HCT116 (cell line): Measurements from ENCODE around the gene ZNF319. TPM values are rescaled to one million over a fixed set of nuclear protein-coding genes. Genes with fewer than 3 reads are reported as not detected.

Source experiments
- ATAC-seq: fragments of 200-7000 bp; cut with Tn5 transposase; 2 replicates; pipeline ENCODE4 v1.9.1; 2020; ENCODE audit warnings: mild to moderate bottlenecking, moderate library complexity
- BruUV-seq: library from RNA; stranded (reverse); fragments of 400-500 nt; replicated peaks from 2 replicates; lab custom pipeline; 2021; lab: Mats Ljungman, UMichigan
- CTCF ChIA-PET: fragments of 300-600 bp; sonication (Branson Sonifier 250); formaldehyde crosslinking; loops from one replicate; lab custom pipeline; 2021; ENCODE audit warnings: antibody characterized with exemption; lab: Charles Lee
- POLR2A ChIA-PET: fragments of 300-600, 350-600 bp; sonication (Branson Sonifier 250); formaldehyde crosslinking; loops from one replicate; lab custom pipeline; 2021; ENCODE audit warnings: antibody characterized with exemption; lab: Charles Lee
- RAD21 ChIA-PET, 2 experiments: fragments of 300-600 bp; sonication (Branson Sonifier 250); formaldehyde crosslinking; loops; one replicate each; lab custom pipeline; 2023; ENCODE audit warnings: low total read pairs in 2 of 2; ENCODE audit not compliant: uncharacterized antibody in 2 of 2, unreplicated experiment in 2 of 2, low non-redundant PET in 1 of 2; lab: Charles Lee
- DNase-seq: peaks from one replicate; pipeline ENCODE4 v3.0.0-alpha.2; 2010; ENCODE audit warnings: low read depth, low spot score
- H2AFZ ChIP-seq: fragments of 200-600 bp; shearing (Covaris generic), sonication (generic); 2 replicates; pipeline ENCODE4 v1.6.1; 2017; ENCODE audit warnings: low read depth, mixed run types, mixed read lengths, antibody characterized with exemption, low read length; ENCODE audit not compliant: poor library complexity, severe bottlenecking
- H3K27ac ChIP-seq: 2 replicates; pipeline ENCODE4 v1.5.1; 2012; ENCODE audit warnings: low read depth, low read length
- H3K27me3 ChIP-seq: fragments of 200-600 bp; sonication (generic); 2 replicates; pipeline ENCODE4 v1.6.1; 2016; ENCODE audit warnings: mixed run types, low read length, mixed read lengths; ENCODE audit not compliant: insufficient read depth
- H3K36me3 ChIP-seq, 2 experiments: fragments of 200-500 bp in 1 of 2; fragments of 200-600 bp in 1 of 2; sonication (Bioruptor generic) in 1 of 2; sonication (generic) in 1 of 2; 2 replicates each; pipeline versions ENCODE4 v1.5.1 to v1.6.1; 2014 to 2016; ENCODE audit warnings: low read length in 2 of 2, inconsistent platforms in 1 of 2, mixed read lengths in 1 of 2, mixed run types in 1 of 2; ENCODE audit not compliant: insufficient read depth in 2 of 2, control insufficient read depth in 1 of 2
- H3K4me1 ChIP-seq, 2 experiments: fragments of 200-600 bp in 1 of 2; sonication (generic) in 1 of 2; 2 replicates each; pipeline versions ENCODE4 v1.5.1 to v1.6.1; 2012 to 2017; ENCODE audit warnings: low read length in 2 of 2, inconsistent platforms in 1 of 2, mild to moderate bottlenecking in 1 of 2, mixed read lengths in 1 of 2, mixed run types in 1 of 2, moderate library complexity in 1 of 2; ENCODE audit not compliant: insufficient read depth in 2 of 2, control insufficient read depth in 1 of 2
- H3K4me2 ChIP-seq: fragments of 200-600 bp; sonication (generic); 2 replicates; pipeline ENCODE4 v1.6.1; 2017; ENCODE audit warnings: mixed run types, low read length, mixed read lengths
- H3K4me3 ChIP-seq, 2 experiments: fragments of 200-600 bp in 1 of 2; sonication (generic) in 1 of 2; replicated peaks in 1 of 2; 2 replicates each; pipeline ENCODE4 v1.5.1; 2011 to 2016; ENCODE audit warnings: low read length in 2 of 2, control low read depth in 1 of 2, low read depth in 1 of 2, mild to moderate bottlenecking in 1 of 2, mixed read lengths in 1 of 2, mixed run types in 1 of 2
- H3K79me2 ChIP-seq: fragments of 200-600 bp; sonication (generic); 2 replicates; pipeline ENCODE4 v1.6.1; 2017; ENCODE audit warnings: mild to moderate bottlenecking, mixed run types, low read length, moderate library complexity, mixed read lengths; ENCODE audit not compliant: insufficient read depth
- H3K9ac ChIP-seq: fragments of 200-600 bp; sonication (generic); 2 replicates; pipeline ENCODE4 v1.6.1; 2016; ENCODE audit warnings: low read length, mixed read lengths
- H3K9me2 ChIP-seq: fragments of 200-600 bp; sonication (generic), shearing (Covaris generic); 2 replicates; pipeline ENCODE4 v1.6.1; 2017; ENCODE audit warnings: mixed run types, mild to moderate bottlenecking, moderate library complexity; ENCODE audit not compliant: insufficient read depth
- H3K9me3 ChIP-seq, 2 experiments: fragments of 200-500 bp in 1 of 2; fragments of 200-600 bp in 1 of 2; sonication (Bioruptor generic) in 1 of 2; sonication (generic) in 1 of 2; 2 replicates each; pipeline ENCODE4 v1.6.1; 2014 to 2017; ENCODE audit warnings: low read length in 2 of 2, mixed read lengths in 2 of 2, inconsistent platforms in 1 of 2, low read depth in 1 of 2, mild to moderate bottlenecking in 1 of 2, mixed run types in 1 of 2, moderate library complexity in 1 of 2; ENCODE audit not compliant: control insufficient read depth in 1 of 2, insufficient read depth in 1 of 2
- H4K20me1 ChIP-seq: fragments of 200-600 bp; sonication (generic), shearing (Covaris generic); 2 replicates; pipeline ENCODE4 v1.6.1; 2017; ENCODE audit warnings: mixed run types, mild to moderate bottlenecking, moderate library complexity; ENCODE audit not compliant: insufficient read depth
- EZH2phosphoT487 ChIP-seq: fragments of 200-600 bp; IDR thresholded peaks from 2 replicates; pipeline ENCODE4 v1.6.1; 2018; ENCODE audit warnings: antibody characterized with exemption, borderline replicate concordance
- FOSL1 ChIP-seq: IDR thresholded peaks from 2 replicates; pipeline ENCODE4 v1.6.1; 2012; ENCODE audit warnings: low read depth
- POLR2A ChIP-seq: IDR thresholded peaks from 2 replicates; pipeline ENCODE4 v1.7.0; 2011; ENCODE audit warnings: borderline replicate concordance; ENCODE audit not compliant: insufficient read depth, insufficient read length; ENCODE audit errors: extremely low read depth
- POLR2AphosphoS5 ChIP-seq: IDR thresholded peaks from 2 replicates; pipeline ENCODE4 v1.6.1; 2011; ENCODE audit warnings: mild to moderate bottlenecking, low read depth, low read length, moderate library complexity
- RAD21 ChIP-seq: IDR thresholded peaks from 2 replicates; pipeline ENCODE4 v1.6.1; 2012; ENCODE audit warnings: low read depth, mild to moderate bottlenecking
- SIN3A ChIP-seq: IDR thresholded peaks from 2 replicates; pipeline ENCODE4 v1.6.1; 2012; ENCODE audit warnings: low read depth
- SP1 ChIP-seq: IDR thresholded peaks from 2 replicates; pipeline ENCODE4 v1.6.1; 2012; ENCODE audit warnings: low read depth
- SRF ChIP-seq: IDR thresholded peaks from 2 replicates; pipeline ENCODE4 v1.6.1; 2012; ENCODE audit warnings: low read depth
- intact Hi-C: fragments of 100-400 bp; cut with micrococcal nuclease; formaldehyde crosslinking; loops from 2 replicates; pipeline ENCODE4 v1.10.0; 2022
- total RNA-seq: library from RNA; stranded (reverse); gene quantifications from one replicate; pipeline ENCODE4 v1.2.1, GENCODE V29; 2021; ENCODE audit not compliant: unreplicated experiment
- TF ChIP-seq, protein P1 (sequence below): IDR thresholded peaks from 2 replicates; pipeline ENCODE4 v1.6.1; 2012
- TF ChIP-seq, protein P2 (sequence below), 3 experiments: fragments of 200-600 bp in 1 of 3; sonication (generic) in 1 of 3; IDR thresholded peaks in 2 of 3; conservative IDR thresholded peaks in 1 of 3; 2 replicates each; pipeline ENCODE4 v1.5.1; 2012 to 2017; ENCODE audit warnings: low read depth in 2 of 3, low read length in 2 of 3, antibody characterized with exemption in 1 of 3, borderline replicate concordance in 1 of 3, control low read depth in 1 of 3, mild to moderate bottlenecking in 1 of 3, mixed read lengths in 1 of 3, mixed run types in 1 of 3, moderate library complexity in 1 of 3; ENCODE audit not compliant: insufficient read depth in 1 of 3
- TF ChIP-seq, protein P3 (sequence below): IDR thresholded peaks from 2 replicates; pipeline ENCODE4 v1.6.1; 2012

ZNF319 gene
- total RNA-seq, 1 experiment from 2014 or later = 7.1 TPM

DNA sequence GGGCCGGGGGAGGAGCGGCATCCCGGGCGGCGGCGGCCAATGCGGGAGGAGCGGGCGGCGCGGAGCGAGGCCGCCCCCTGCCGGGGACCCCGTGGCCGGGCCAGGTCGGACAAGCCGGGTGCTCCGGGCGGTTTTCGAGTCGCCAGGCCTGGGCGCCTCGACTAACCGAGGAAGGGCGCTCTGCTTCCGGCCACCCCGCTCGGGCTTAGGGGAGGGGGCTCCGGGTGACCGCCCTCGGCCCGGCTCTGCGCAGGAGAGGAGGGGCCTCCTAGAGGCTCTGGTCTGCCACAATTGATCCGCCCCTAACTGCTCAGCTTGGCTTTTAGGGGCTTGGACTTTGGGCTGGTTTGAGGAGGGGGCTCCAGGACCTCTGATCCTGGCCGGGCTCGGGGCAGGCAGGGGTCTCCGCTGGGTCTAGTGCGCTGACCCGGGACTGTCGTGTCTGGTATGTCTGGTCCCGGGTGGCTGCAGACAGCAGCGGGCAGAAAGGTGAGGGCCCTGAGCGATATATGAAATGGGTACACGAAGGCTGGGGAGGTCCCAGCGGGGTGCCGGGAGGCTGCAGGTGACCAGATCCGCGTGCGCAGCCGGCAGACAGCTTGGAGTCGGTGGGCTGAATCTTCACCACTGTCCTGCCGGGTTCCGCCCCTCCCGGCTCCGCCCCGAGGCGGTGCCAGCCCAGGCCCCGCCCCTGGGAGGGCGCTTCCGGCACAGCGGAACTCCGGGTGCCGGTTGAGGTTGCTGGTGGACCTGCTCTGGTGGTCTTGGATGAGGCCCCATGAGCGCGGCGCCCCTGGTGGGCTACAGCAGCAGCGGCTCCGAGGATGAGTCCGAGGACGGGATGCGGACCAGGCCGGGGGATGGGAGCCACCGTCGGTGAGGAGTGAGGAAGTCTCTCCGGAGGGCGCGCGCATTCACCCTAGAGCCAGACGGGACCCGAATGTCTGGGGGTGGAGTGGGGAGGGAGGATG lies 519 bp upstream of the ZNF319 start, which contains the start of gene USB1:
Gene USB1 (plus strand): TSS at position 702 of the 971 bp plus-strand sequence. CDS start 77 bp downstream, at position 779.
- Histone ChIP-seq H3K27me3 (no peaks in the 10 kb centered on the region), H3K4me2 (peak within 1 kb of the TSS; percentile 99), H3K9ac (peak within 1 kb of the TSS; percentile 74), H2AFZ (peak within 1 kb of the TSS; percentile 78), H3K9me3 (no peaks in the 10 kb centered on the region), H4K20me1 (no peaks in the 10 kb centered on the region), H3K27ac (peak within 1 kb of the TSS; percentile 87), H3K9me2 (no peaks in the 10 kb centered on the region), H3K4me1 (peaks cover 18 to 30% of the 10 kb centered on the region in 2 experiments; a peak in 3 of 4 replicates), H3K4me3 (peak within 1 kb of the TSS; percentile 83 to 85), H3K79me2 (peaks cover 13% of the 10 kb centered on the region), H3K36me3 (peaks cover 11 to 12% of the 10 kb centered on the region in 2 experiments; a peak in 3 of 4 replicates)
- intact Hi-C loops = loop anchor here (1.0 to 10.0 kb wide), 2 partner anchors 102 to 276 kb away; no protein-coding TSS in a partner anchor
- peak; percentile 77 for DNase-seq
- ChIA-PET POLR2A (interaction anchor here (1.0 kb wide), 1 partner anchor 266 kb away, joined by 4 read pairs; no protein-coding TSS in a partner anchor), CTCF (interaction anchor here (0.6 to 1.0 kb wide), 6 partner anchors 12 to 425 kb away, joined by 3 to 8 read pairs (median 4); no protein-coding TSS in a partner anchor), RAD21 (no interaction called here)
- BruUV-seq = no TSS peak
- TF ChIP-seq SIN3A (peak; percentile 82; the same call in 1 of the 2 replicates), RAD21 (peak; percentile 64), FOSL1 (no peak), EZH2phosphoT487 (no peak), SP1 (peak; percentile 32; the same call in 1 of the 2 replicates), POLR2A (peak; percentile 67), SRF (no peak), POLR2AphosphoS5 (peak; percentile 93)
- TF ChIP-seq, protein P1, sequence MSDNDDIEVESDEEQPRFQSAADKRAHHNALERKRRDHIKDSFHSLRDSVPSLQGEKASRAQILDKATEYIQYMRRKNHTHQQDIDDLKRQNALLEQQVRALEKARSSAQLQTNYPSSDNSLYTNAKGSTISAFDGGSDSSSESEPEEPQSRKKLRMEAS = 0 out of 2 replicates have a peak, but pooled peaks have one; percentile 24
- TF ChIP-seq, protein P2, sequence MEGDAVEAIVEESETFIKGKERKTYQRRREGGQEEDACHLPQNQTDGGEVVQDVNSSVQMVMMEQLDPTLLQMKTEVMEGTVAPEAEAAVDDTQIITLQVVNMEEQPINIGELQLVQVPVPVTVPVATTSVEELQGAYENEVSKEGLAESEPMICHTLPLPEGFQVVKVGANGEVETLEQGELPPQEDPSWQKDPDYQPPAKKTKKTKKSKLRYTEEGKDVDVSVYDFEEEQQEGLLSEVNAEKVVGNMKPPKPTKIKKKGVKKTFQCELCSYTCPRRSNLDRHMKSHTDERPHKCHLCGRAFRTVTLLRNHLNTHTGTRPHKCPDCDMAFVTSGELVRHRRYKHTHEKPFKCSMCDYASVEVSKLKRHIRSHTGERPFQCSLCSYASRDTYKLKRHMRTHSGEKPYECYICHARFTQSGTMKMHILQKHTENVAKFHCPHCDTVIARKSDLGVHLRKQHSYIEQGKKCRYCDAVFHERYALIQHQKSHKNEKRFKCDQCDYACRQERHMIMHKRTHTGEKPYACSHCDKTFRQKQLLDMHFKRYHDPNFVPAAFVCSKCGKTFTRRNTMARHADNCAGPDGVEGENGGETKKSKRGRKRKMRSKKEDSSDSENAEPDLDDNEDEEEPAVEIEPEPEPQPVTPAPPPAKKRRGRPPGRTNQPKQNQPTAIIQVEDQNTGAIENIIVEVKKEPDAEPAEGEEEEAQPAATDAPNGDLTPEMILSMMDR (IDR thresholded peaks at IDR 0.05 in 2 of 3, conservative IDR thresholded peaks at IDR 0.05 in 1 of 3; ENCODE audit: borderline replicate concordance in 1 of 3, insufficient read depth in 1 of 3, low read depth in 2 of 3, low read length in 2 of 3) = peak; percentile 33 to 60 (median 46); a peak in 3 of 6 replicates
- TF ChIP-seq, protein P3, sequence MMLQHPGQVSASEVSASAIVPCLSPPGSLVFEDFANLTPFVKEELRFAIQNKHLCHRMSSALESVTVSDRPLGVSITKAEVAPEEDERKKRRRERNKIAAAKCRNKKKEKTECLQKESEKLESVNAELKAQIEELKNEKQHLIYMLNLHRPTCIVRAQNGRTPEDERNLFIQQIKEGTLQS = no peak
- peak; percentile 87 for ATAC-seq
